HCT116 (cell line): Measurements from ENCODE around the gene CEP72. TPM values are rescaled to one million over a fixed set of nuclear protein-coding genes. Genes with fewer than 3 reads are reported as not detected.

ENCODE experiments used
- ATAC-seq: fragments of 200-7000 bp; cut with Tn5 transposase; 2 replicates; pipeline ENCODE4 v1.9.1; 2020; ENCODE audit warnings: mild to moderate bottlenecking, moderate library complexity
- BruUV-seq: library from RNA; stranded (reverse); fragments of 400-500 nt; replicated peaks from 2 replicates; lab custom pipeline; 2021; lab: Mats Ljungman, UMichigan
- CTCF ChIA-PET: fragments of 300-600 bp; sonication (Branson Sonifier 250); formaldehyde crosslinking; loops from one replicate; lab custom pipeline; 2021; ENCODE audit warnings: antibody characterized with exemption; lab: Charles Lee
- POLR2A ChIA-PET: fragments of 300-600, 350-600 bp; sonication (Branson Sonifier 250); formaldehyde crosslinking; loops from one replicate; lab custom pipeline; 2021; ENCODE audit warnings: antibody characterized with exemption; lab: Charles Lee
- RAD21 ChIA-PET, 2 experiments: fragments of 300-600 bp; sonication (Branson Sonifier 250); formaldehyde crosslinking; loops; one replicate each; lab custom pipeline; 2023; ENCODE audit warnings: low total read pairs in 2 of 2; ENCODE audit not compliant: uncharacterized antibody in 2 of 2, unreplicated experiment in 2 of 2, low non-redundant PET in 1 of 2; lab: Charles Lee
- DNase-seq: peaks from one replicate; pipeline ENCODE4 v3.0.0-alpha.2; 2010; ENCODE audit warnings: low read depth, low spot score
- H2AFZ ChIP-seq: fragments of 200-600 bp; shearing (Covaris generic), sonication (generic); 2 replicates; pipeline ENCODE4 v1.6.1; 2017; ENCODE audit warnings: low read depth, mixed run types, mixed read lengths, antibody characterized with exemption, low read length; ENCODE audit not compliant: poor library complexity, severe bottlenecking
- H3K27ac ChIP-seq: 2 replicates; pipeline ENCODE4 v1.5.1; 2012; ENCODE audit warnings: low read depth, low read length
- H3K27me3 ChIP-seq: fragments of 200-600 bp; sonication (generic); 2 replicates; pipeline ENCODE4 v1.6.1; 2016; ENCODE audit warnings: mixed run types, low read length, mixed read lengths; ENCODE audit not compliant: insufficient read depth
- H3K36me3 ChIP-seq, 2 experiments: fragments of 200-500 bp in 1 of 2; fragments of 200-600 bp in 1 of 2; sonication (Bioruptor generic) in 1 of 2; sonication (generic) in 1 of 2; 2 replicates each; pipeline versions ENCODE4 v1.5.1 to v1.6.1; 2014 to 2016; ENCODE audit warnings: low read length in 2 of 2, inconsistent platforms in 1 of 2, mixed read lengths in 1 of 2, mixed run types in 1 of 2; ENCODE audit not compliant: insufficient read depth in 2 of 2, control insufficient read depth in 1 of 2
- H3K4me1 ChIP-seq, 2 experiments: fragments of 200-600 bp in 1 of 2; sonication (generic) in 1 of 2; 2 replicates each; pipeline versions ENCODE4 v1.5.1 to v1.6.1; 2012 to 2017; ENCODE audit warnings: low read length in 2 of 2, inconsistent platforms in 1 of 2, mild to moderate bottlenecking in 1 of 2, mixed read lengths in 1 of 2, mixed run types in 1 of 2, moderate library complexity in 1 of 2; ENCODE audit not compliant: insufficient read depth in 2 of 2, control insufficient read depth in 1 of 2
- H3K4me2 ChIP-seq: fragments of 200-600 bp; sonication (generic); 2 replicates; pipeline ENCODE4 v1.6.1; 2017; ENCODE audit warnings: mixed run types, low read length, mixed read lengths
- H3K4me3 ChIP-seq, 2 experiments: fragments of 200-600 bp in 1 of 2; sonication (generic) in 1 of 2; replicated peaks in 1 of 2; 2 replicates each; pipeline ENCODE4 v1.5.1; 2011 to 2016; ENCODE audit warnings: low read length in 2 of 2, control low read depth in 1 of 2, low read depth in 1 of 2, mild to moderate bottlenecking in 1 of 2, mixed read lengths in 1 of 2, mixed run types in 1 of 2
- H3K79me2 ChIP-seq: fragments of 200-600 bp; sonication (generic); 2 replicates; pipeline ENCODE4 v1.6.1; 2017; ENCODE audit warnings: mild to moderate bottlenecking, mixed run types, low read length, moderate library complexity, mixed read lengths; ENCODE audit not compliant: insufficient read depth
- H3K9ac ChIP-seq: fragments of 200-600 bp; sonication (generic); 2 replicates; pipeline ENCODE4 v1.6.1; 2016; ENCODE audit warnings: low read length, mixed read lengths
- H3K9me2 ChIP-seq: fragments of 200-600 bp; sonication (generic), shearing (Covaris generic); 2 replicates; pipeline ENCODE4 v1.6.1; 2017; ENCODE audit warnings: mixed run types, mild to moderate bottlenecking, moderate library complexity; ENCODE audit not compliant: insufficient read depth
- H3K9me3 ChIP-seq, 2 experiments: fragments of 200-500 bp in 1 of 2; fragments of 200-600 bp in 1 of 2; sonication (Bioruptor generic) in 1 of 2; sonication (generic) in 1 of 2; 2 replicates each; pipeline ENCODE4 v1.6.1; 2014 to 2017; ENCODE audit warnings: low read length in 2 of 2, mixed read lengths in 2 of 2, inconsistent platforms in 1 of 2, low read depth in 1 of 2, mild to moderate bottlenecking in 1 of 2, mixed run types in 1 of 2, moderate library complexity in 1 of 2; ENCODE audit not compliant: control insufficient read depth in 1 of 2, insufficient read depth in 1 of 2
- H4K20me1 ChIP-seq: fragments of 200-600 bp; sonication (generic), shearing (Covaris generic); 2 replicates; pipeline ENCODE4 v1.6.1; 2017; ENCODE audit warnings: mixed run types, mild to moderate bottlenecking, moderate library complexity; ENCODE audit not compliant: insufficient read depth
- CEBPB ChIP-seq: IDR thresholded peaks from 2 replicates; pipeline ENCODE4 v1.6.1; 2012; ENCODE audit warnings: low read depth
- EGR1 ChIP-seq: IDR thresholded peaks from 2 replicates; pipeline ENCODE4 v1.6.1; 2012; ENCODE audit warnings: low read depth
- FOSL1 ChIP-seq: IDR thresholded peaks from 2 replicates; pipeline ENCODE4 v1.6.1; 2012; ENCODE audit warnings: low read depth
- JUND ChIP-seq: IDR thresholded peaks from 2 replicates; pipeline ENCODE4 v1.6.1; 2012
- RAD21 ChIP-seq: IDR thresholded peaks from 2 replicates; pipeline ENCODE4 v1.6.1; 2012; ENCODE audit warnings: low read depth, mild to moderate bottlenecking
- SP1 ChIP-seq: IDR thresholded peaks from 2 replicates; pipeline ENCODE4 v1.6.1; 2012; ENCODE audit warnings: low read depth
- YY1 ChIP-seq: IDR thresholded peaks from 2 replicates; pipeline ENCODE4 v1.6.1; 2011; ENCODE audit warnings: low read length, low read depth, moderate library complexity, mild to moderate bottlenecking; ENCODE audit not compliant: insufficient replicate concordance; ENCODE audit errors: extremely low read depth
- intact Hi-C: fragments of 100-400 bp; cut with micrococcal nuclease; formaldehyde crosslinking; loops from 2 replicates; pipeline ENCODE4 v1.10.0; 2022
- total RNA-seq: library from RNA; stranded (reverse); gene quantifications from one replicate; pipeline ENCODE4 v1.2.1, GENCODE V29; 2021; ENCODE audit not compliant: unreplicated experiment
- TF ChIP-seq, protein P1 (sequence below), 3 experiments: fragments of 200-600 bp in 1 of 3; sonication (generic) in 1 of 3; IDR thresholded peaks in 2 of 3; conservative IDR thresholded peaks in 1 of 3; 2 replicates each; pipeline ENCODE4 v1.5.1; 2012 to 2017; ENCODE audit warnings: low read depth in 2 of 3, low read length in 2 of 3, antibody characterized with exemption in 1 of 3, borderline replicate concordance in 1 of 3, control low read depth in 1 of 3, mild to moderate bottlenecking in 1 of 3, mixed read lengths in 1 of 3, mixed run types in 1 of 3, moderate library complexity in 1 of 3; ENCODE audit not compliant: insufficient read depth in 1 of 3
- TF ChIP-seq, protein P2 (sequence below): IDR thresholded peaks from 2 replicates; pipeline ENCODE4 v1.6.1; 2012

Gene CEP72
- total RNA-seq, 1 experiment from 2014 or later = 25.6 TPM

DNA sequence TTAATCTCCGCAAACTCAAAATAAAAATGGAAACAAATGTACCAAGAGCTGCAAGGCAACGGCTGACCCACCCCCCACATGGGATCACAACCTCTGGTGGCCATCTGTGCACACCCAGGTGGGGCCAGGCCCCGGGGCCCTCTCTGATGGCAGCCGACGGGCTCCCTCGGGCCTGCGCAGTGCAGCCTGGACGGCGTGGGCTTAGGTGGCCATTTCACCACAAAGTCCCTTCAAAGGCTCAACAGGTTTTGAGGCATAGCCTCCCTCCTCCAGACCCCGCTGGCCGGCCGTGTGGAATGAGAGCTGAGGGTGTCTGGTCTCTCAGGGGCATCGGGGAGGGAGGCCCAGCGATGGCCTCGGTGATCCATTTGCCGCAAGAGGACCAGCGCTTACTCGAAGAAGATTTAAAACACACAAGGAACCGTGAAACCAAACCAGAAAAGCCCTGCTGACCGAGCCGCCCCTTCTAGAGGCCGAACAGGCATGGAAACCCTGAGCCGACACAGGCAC lies 42.7 kb upstream of the CEP72 start:
- no peak for DNase-seq
- Histone ChIP-seq H3K27ac (no peak overlapping the region), H4K20me1 (no peaks in the 10 kb centered on the region), H3K9me3 (no peaks in the 10 kb centered on the region; a peak in 1 of 4 replicates), H2AFZ (no peak overlapping the region), H3K27me3 (no peaks in the 10 kb centered on the region), H3K36me3 (no peaks in the 10 kb centered on the region), H3K79me2 (no peaks in the 10 kb centered on the region), H3K4me3 (no peak overlapping the region), H3K9ac (no peak overlapping the region), H3K9me2 (no peaks in the 10 kb centered on the region), H3K4me1 (no peaks in the 10 kb centered on the region), H3K4me2 (no peak overlapping the region)
- no TSS peak for BruUV-seq
- intact Hi-C loops = no loop called here
- ChIA-PET CTCF (no interaction called here), RAD21 (no interaction called here), POLR2A (no interaction called here)
- TF ChIP-seq RAD21 (no peak), EGR1 (no peak), YY1 (no peak), FOSL1 (no peak), JUND (no peak), SP1 (no peak), CEBPB (no peak)
- TF ChIP-seq, protein P1, sequence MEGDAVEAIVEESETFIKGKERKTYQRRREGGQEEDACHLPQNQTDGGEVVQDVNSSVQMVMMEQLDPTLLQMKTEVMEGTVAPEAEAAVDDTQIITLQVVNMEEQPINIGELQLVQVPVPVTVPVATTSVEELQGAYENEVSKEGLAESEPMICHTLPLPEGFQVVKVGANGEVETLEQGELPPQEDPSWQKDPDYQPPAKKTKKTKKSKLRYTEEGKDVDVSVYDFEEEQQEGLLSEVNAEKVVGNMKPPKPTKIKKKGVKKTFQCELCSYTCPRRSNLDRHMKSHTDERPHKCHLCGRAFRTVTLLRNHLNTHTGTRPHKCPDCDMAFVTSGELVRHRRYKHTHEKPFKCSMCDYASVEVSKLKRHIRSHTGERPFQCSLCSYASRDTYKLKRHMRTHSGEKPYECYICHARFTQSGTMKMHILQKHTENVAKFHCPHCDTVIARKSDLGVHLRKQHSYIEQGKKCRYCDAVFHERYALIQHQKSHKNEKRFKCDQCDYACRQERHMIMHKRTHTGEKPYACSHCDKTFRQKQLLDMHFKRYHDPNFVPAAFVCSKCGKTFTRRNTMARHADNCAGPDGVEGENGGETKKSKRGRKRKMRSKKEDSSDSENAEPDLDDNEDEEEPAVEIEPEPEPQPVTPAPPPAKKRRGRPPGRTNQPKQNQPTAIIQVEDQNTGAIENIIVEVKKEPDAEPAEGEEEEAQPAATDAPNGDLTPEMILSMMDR (IDR thresholded peaks at IDR 0.05 in 2 of 3, conservative IDR thresholded peaks at IDR 0.05 in 1 of 3; ENCODE audit: borderline replicate concordance in 1 of 3, insufficient read depth in 1 of 3, low read depth in 2 of 3, low read length in 2 of 3) = no peak
- TF ChIP-seq, protein P2, sequence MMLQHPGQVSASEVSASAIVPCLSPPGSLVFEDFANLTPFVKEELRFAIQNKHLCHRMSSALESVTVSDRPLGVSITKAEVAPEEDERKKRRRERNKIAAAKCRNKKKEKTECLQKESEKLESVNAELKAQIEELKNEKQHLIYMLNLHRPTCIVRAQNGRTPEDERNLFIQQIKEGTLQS = no peak
- ATAC-seq = no peak
